Inflammatory macrophage treated with lipopolysaccharide for 1 hour (primary cell): Measurements from ENCODE around the gene SAG.

Source experiments
- DNase-seq, 2 donors: peaks; one replicate each; pipeline ENCODE4 v3.0.0-alpha.2; 2020 to 2022

SAG gene

DNA sequence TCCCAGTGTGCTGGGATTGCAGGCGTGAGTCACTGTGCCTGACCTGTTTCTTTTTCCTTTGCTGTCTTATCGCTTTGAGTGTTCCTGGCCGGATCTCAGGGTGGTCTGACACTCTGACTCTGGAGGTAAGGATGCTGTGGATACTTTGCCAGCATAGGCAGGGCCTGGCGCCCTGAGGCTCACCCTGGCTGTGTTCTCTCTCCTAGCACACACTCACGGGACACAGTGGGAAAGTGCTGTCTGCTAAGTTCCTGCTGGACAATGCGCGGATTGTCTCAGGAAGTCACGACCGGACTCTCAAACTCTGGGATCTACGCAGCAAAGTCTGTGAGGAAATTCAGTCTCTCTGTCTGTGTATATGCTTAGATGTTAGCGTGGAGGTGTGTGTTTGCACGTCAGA is 18.0 kb upstream of the SAG start:
- DNase-seq, result no peak

DNA sequence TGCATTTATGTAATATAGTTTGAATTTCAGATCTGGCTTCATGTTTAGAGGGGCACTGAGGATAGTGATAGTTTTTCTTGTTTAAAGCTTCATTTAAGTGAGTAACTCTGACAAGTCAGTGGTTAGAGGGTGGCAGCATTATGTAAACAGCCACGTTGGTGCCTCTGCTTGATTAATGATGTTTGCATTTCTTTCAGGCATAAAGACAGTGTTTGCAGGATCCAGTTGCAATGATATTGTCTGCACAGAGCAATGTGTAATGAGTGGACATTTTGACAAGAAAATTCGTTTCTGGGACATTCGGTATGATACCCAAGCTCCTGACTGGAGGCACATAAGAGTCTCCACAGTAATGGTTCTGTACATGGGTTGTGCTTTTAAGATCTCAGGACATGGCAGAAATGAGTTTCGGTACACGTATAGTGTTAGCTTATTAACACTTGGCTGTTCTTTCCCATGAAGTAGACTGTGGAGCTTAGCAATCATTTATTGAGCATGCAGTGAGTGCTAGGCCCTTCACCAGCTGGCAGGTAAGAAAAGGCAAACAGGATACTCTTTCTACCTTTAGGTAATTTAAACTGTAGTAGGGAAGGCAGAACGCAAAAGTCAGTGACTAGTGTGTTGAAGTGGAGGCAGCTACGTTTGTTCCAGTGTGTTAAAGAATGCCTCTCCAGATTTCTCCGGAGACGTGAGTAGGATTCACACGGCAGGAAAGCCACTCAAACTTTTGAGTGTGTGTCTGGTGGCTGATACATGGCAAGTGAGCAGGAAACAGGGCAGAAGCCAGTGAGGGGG is 17.4 kb upstream of the SAG start:
- no peak for DNase-seq

DNA sequence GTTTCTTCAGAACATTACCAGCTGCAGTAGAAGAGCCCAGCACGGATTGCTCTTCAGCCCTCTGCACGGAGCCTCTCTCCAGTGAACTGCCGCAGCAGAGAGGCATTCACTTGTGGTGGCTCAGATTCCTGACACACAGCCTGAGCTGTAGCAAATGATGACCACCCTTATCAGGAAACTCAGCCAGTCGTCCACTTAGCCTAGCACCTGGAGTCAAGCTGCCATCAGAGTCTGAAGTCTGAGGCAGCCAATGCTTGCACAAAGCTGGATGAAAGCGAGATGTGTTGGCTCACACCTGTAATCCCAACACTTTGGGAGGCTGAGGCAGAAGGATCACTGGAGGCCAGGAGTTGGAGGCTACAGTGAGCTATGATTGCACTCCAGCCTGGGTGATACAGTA is 11.7 kb upstream of the SAG start:
- DNase-seq, result no peak

DNA sequence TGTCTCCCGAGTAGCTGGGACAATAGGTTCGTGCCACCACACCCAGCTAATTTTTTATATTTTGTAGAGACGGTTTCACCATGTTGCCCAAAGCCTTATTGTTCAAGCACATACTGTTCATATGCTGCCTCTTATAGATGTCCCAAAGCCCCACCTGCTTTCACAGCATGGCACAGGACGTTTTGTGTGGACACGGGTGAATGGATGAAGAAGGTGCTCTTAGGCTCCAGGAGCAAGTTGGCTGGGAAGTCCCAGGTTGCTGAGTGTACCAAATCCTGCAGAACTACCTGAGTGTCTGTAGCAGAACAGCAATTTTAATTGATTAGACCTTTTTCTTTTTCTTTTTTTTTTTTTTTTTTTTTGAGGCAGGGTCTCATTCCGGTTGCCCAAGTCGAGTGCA is 10.5 kb upstream of the SAG start:
- no peak for DNase-seq

DNA sequence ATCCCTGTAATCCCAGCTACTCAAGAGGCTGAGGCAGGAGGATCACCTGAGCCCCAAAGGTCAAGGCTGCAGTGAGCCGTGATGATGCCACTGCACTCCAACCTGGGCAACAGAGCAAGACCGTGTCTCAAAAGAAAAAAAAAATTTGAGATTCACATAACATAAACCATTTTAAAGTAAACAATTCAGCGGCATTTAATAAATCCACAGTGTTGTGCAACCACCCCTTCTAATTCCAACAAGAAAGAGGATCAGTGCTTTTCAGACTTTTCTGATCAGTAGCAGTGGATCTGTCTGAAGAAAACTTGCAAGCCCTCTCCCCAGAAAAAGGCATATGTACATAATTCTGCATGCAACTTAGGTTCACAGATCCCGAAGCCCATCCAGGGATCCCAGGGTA is 7.2 kb upstream of the SAG start:
- DNase-seq, result no peak

DNA sequence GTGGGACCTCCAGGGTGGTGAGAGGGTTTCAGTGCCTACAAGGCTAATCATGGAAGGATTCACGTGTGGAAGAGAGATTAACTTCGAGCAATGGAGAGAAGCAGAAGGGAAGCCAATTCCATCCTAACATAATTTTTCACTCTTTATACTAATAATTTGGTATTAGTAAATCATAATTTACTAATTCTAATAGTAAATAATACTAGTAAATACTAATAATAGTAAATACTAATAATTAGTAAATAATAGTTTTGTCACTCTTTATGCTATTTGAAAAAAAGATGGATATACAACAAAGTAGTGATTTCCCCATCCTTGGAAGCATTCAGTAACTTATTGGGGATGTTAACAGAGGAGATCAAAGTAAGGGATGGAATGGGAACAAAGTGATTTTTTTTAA is 6.4 kb upstream of the SAG start:
- DNase-seq, result no peak

DNA sequence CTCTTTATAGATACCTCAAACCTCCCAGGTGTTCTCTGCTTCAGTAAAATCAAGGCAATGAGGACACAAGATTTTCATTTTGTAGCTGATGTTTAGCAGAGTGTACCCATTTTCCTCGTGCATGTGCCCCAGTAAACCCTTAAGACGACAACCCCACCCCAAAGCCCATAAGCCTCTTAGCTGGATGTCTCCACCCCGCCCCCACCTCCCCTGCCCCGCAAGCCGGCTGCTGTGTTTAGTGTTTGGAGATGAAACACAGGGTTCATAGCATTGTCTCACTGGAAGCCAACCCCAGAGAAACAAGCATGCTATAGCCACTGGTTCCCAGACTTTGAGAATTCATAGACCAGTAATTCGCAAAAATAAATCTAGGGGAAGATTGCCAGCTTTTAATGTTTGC is 5.8 kb upstream of the SAG start:
- no peak for DNase-seq

DNA sequence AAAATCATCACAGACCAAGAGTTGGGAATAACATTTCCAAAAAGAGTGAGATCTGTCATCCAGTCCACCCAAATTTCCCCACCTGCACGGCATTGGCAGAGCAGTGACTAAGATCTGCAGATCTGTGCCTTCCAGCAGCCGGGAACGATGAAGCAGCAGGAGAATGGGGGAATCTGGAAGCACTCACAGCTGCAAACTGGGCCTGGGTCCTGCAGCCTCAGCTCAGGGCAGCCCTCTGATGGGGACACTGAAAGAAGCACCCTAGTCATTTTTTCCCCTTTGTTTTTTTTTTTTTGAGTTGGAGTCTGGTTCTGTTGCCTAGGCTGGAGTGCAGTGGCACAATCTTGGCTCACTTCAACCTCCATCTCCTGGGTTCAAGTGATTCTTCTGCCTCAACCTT is 4.4 kb upstream of the SAG start:
- DNase-seq, result no peak

DNA sequence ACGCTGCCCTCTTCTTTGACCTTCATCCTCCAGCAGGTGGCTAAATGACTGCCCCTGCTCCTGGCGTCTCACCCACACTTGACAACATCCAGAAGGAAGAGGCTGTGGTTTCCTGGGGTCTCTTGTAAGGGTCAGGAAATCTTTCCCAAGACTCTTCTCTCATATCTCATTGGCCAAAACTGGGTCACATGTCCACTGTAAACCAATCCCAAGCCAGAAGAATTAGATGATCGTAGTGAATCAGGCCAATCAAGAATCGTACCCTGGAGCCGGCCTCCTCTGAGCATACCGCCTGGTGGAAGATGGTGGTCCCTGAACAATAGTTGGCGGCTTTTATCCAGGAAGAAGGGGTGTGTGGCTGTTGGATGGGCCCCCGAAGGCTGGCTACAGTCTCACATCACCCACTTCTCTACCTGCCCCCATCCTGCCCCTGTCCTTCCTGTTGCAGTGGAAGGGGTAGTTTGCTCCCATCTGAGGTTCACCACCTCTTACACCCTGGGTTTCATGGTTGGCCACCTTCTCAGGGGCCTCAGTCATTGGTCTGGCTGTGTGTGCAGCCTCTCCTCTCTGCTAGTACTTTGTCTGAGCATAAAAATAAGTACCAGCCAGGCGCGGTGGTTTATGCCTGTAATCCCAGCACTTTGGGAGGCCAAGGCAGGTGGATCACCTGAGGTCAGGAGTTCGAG is 3.8 kb downstream of the SAG start:
- no peak for DNase-seq

DNA sequence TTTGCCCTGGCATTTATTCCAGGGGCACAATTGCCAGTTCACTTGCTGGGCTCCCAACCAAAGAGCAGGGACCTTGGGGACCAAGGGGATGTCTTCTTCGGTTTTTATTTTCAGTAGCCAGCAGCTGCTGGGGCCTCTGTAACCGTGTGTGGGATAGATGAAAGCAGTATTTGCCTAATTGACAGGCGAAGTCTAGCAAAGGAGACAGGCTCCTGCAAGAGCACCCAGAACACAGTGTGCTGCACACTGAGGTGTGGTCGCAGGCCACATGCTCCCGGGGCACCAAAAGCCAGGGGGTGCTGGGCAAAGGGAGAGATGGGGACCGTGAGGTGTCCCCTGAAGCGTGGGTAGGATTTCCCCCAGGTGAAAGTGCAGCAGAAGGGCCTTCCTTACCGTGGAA is 5.3 kb downstream of the SAG start:
- DNase-seq, result no peak

DNA sequence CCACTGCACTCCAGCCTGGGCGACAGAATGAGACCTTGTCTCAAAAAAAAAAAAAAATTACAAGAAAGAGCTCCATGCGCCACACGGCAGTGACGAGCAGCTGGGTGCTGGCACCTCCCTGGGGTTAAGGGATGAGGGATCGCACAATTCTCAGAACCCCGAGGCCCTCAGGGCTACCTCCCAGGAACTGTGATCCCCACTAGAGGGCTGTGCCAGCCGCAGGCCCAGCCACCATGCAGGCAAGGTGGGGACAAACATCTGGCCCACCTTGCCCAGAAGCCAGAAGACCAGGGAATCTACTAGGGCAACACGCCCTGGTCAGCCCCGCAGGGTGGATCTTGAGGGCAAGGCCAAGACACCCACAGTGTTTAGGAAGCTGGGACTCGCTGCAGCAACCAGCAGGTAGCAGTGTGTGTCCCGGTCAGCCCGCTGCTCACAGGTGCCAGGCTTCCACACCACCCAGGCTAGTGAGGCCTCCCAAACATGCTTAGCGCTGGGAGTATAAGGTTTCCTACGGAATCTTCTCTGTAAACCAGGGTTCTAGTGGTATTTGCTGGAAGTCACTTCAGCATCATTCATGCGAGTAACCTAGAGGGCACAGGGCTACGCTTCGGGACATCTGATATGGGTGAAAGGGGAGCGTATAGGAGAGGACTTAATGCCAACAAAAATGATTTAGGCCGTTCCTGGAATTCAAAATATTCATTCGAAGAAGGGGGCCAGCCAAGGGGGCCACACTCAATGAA is 6.7 kb downstream of the SAG start:
- DNase-seq, result no peak

DNA sequence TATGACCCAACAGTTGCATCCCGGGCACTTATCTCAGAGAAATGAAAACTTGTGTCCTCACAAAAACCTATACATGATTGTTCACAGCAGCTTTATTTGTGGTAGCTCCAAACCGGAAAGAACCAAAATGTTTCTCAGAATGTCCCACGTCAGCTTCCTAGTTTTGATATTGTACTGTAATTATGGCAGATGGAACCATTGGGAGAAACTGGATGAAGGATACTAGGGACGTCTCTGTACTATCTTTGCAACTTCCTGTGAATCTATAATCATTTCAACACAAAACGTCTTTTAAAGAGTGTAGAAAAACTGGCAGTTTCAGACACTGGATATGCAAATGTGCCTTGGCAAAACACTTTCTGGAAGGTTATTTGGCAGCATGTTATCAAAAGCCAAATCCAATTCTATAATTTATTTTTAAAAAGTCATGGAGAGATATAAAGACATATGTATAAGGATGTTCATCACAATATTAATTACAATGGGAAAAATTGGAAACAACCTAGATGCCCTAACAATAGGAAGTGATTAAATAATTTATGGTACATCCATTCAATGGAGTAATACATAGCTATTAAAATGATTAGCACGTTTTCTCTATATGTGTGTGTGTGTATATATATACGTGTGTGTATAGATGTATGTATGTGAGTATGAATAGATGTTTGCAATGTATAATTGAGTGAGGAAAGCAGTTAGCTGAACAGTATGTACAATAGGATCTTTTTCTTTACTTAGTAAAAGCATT is 9.8 kb downstream of the SAG start:
- DNase-seq, result no peak

DNA sequence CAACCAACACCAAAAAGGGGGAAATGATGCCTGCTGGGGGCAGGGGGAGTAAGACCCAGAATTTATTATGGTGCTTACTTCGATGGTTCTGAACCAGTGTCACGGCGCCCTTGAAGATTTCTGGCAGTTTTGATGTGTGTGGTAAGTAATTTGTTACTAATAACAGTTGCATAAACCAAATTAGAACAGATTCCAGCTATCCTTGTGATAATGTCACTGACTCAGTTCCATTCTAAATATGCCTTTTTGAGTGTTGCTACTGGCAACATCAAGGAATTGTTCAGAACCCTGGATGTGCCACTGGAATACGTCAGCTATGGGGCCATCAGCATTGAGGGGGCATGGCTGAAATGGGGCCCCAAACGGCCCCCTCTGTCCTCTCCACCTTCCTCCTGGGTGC is 11.6 kb downstream of the SAG start:
- DNase-seq, result no peak

DNA sequence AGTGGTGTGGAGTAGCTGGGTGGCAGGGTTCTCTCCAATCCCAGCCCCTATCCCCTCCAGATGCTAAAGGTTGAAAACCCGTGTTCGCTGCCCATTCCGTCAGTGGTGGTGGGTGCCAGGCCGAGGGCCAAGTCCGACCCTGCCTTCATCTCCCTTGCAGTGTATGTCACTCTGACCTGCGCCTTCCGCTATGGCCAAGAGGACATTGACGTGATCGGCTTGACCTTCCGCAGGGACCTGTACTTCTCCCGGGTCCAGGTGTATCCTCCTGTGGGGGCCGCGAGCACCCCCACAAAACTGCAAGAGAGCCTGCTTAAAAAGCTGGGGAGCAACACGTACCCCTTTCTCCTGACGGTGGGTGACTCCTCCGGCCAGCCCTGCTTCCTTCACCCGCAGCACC is 12.9 kb downstream of the SAG start:
- no peak for DNase-seq

DNA sequence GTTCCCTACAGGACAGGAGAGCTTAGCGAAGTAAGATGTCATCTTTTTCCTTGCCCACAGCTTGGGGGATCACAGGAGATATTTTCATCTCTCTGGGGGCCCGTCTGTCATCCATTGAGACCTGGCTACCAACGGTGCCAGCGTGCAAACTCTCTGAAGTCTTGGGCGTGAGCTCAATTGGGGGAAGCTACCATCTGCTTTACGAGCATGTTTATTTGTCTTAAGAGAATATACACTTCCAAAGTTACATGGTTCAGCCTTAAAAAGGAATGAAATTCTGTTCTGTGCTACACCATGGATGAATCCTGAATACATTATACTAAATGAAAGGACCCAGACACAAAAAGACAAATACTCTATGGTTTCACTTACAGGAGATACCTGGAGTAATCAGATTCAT is 13.6 kb downstream of the SAG start:
- no peak for DNase-seq

DNA sequence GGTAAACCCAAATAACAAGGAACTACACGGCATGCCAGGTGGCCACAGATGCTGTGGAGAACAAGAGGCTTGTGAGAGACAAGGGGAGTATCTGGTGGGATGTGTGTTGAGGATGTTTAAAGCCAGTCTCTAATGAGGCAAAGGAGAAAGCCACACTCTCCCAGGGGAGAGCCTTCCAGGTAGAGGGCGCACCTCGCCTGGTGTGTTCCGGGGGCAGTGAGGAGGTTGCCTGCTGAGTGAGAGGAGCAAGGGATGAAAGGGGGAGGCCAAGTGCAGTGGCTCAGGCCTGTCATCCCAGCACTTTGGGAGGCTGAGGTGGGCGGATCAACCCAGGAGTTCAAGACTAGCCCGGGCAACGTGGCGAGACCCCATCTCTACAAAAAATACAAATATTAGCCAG is 16.2 kb downstream of the SAG start:
- DNase-seq, result no peak

DNA sequence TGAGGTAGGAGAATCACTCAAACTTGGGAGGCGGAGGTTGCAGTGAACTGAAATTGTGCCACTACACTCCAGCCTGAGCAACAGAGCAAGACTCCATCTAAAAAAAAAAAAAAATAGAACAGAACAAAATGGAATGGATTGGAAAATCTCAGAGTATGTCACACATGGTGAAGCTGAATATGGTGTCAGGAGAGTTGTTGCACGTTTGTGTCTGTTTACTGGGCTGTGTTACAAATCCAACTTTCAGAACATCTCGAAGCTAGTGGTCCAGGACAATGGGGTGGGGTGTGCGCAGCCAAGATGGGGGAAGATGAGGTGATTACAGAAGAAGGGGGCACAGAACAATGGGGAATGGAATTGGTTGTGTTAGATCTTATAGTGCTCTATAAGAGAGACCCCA is 17.6 kb downstream of the SAG start:
- no peak for DNase-seq

DNA sequence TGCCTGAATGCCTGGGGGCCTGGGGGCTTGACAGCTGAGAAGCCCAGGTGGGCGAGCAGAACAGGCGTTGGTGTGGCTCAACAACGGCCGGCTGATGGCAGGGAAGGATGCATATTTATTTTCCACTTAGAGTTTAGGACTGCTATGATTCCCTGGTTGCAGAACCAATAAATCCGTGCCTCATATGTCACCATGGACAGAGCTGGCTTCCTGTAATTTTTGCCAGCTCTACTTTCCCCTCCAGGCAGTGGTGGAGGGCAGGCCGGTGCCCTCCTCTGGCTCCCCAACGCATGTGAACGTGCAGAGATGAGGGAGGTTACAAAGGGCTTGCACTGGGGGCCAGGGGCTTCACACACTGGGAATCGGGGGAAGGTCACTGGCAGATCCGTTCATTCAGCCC is 18.2 kb downstream of the SAG start:
- DNase-seq, result no peak

DNA sequence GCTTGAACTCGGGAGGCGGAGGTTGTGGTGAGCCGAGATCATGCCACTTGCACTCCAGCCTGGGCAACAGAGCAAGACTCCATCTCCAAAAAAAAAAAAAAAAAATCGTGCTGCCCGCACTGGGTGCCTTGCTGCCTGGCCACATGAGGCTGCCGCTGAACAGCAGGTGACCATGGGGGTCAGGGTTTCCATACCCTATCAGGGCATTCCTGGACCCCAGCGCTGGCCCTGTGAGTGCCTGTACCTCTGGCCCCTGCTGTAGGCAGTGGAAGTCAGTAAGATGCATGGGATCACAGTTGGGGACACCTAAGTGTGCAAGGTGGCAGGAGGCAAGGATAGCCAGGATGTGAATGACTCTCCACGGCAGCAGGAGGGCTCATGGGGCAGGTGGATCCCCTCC is 18.9 kb downstream of the SAG start:
- DNase-seq, result no peak

DNA sequence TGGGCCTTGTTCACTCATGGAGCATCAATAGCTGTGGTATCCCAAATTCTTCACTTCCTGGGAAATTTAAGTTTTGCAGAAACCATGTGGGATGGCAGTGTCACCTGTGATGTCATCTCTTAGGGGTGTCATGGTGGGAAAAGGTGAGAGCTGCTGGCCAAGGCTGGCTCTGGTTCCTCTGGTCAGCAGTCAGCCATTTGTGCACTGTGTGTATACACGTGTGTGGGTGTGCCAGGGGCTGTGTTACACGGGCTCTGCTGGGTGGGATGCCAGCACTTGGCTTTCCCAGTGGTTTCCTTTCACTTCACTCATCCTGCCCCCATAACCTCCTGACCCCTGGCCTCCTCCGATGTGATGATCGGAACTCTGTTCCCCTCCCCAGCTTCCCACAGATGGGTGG is 21.3 kb downstream of the SAG start:
- no peak for DNase-seq

DNA sequence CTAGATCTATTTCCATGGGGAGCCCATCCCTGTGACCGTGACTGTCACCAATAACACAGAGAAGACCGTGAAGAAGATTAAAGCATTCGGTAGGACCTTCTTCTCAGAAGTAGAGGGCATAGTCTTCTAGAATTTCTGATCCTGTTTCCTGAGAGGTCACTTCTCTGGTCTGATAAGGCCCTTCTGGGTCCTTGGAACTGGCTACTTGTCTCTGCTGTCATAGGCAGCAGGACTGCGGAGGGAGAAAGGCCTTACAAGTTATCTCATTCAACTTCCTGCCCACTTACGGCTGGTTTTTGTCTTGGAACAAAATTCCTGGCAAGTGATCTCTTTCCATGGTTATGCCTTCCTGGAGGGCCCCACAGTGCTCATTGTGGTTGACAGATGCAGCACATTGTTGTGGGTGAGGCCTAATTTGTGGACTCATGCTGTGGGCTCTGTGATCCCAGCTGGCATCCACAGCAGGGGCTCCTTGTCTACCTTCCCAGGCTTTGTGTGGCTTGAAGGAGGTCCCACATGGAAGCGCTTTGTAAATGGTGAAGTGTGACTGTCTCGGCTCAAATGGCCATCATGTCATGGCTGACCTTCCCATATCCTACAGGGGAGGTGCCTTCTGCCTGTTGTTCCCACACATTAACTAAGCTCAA is 22.0 kb downstream of the SAG start:
- DNase-seq, result no peak

DNA sequence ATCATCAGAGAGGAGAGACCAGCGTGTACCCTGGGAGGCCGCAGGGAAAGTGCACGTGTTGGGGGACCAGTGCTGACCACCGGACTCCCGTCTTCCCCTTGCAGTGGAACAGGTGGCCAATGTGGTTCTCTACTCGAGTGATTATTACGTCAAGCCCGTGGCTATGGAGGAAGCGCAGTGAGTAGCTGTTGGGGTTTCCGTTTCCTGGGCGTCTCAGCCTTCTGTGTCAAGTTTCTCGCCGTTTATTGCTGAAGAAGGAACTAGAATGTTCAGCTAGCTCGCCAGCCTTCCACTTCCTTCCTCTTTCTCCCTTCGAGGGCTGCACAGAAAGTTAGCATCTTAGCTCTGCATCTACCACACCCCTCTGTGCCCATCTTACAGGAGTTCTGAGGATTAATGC is 23.9 kb downstream of the SAG start:
- peak; percentile 89 to 93 for DNase-seq

DNA sequence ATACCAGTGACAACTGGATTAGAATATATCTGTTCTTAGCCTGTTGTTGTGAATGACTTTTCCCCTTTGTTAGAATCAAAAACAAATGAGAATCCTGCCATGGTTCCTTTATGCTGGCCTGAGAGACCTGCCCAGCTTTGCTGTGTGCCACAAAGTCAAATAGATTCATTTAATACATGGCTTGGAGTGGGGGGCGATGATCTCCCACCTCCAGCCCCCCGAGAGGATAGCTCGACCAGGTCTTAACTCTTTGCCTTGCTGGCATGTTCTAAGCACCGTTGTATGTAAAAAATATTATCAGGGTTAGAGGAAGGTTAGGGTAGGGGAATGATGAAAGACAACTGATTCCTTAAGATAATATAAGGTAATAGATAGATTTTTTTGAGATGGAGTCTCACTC is 24.5 kb downstream of the SAG start:
- DNase-seq, result no peak
